Mesodermal cell (in vitro differentiated cells): Measurements from ENCODE around the gene IL22RA1.

ENCODE experiments used
- H3K27ac ChIP-seq: 2 replicates; pipeline ENCODE4 v1.7.0; 2013; ENCODE audit warnings: mild to moderate bottlenecking, low read depth, low read length, moderate library complexity; ENCODE audit not compliant: severe bottlenecking
- H3K36me3 ChIP-seq: 2 replicates; pipeline ENCODE4 v1.7.1; 2013; ENCODE audit warnings: mild to moderate bottlenecking, low read length, moderate library complexity; ENCODE audit not compliant: control insufficient read depth, insufficient read depth
- H3K4me1 ChIP-seq: one replicate; pipeline ENCODE4 v1.7.1; 2013; ENCODE audit warnings: mild to moderate bottlenecking, low read length; ENCODE audit not compliant: insufficient read depth, control insufficient read depth, poor library complexity, severe bottlenecking
- H3K4me3 ChIP-seq: 2 replicates; pipeline ENCODE4 v1.7.0; 2013; ENCODE audit warnings: low read length, control low read depth, mild to moderate bottlenecking; ENCODE audit not compliant: insufficient read depth, poor library complexity, severe bottlenecking; ENCODE audit errors: extremely low read depth
- H3K9me3 ChIP-seq: 2 replicates; pipeline ENCODE4 v1.7.1; 2013; ENCODE audit warnings: mild to moderate bottlenecking, low read length, moderate library complexity; ENCODE audit not compliant: control insufficient read depth
- WGBS, 2 experiments: methylation state at CpG; one replicate each; pipeline ENCODE4 v1.1.5; 2013; ENCODE audit warnings: missing lambda C conversion rate in 2 of 2; ENCODE audit not compliant: insufficient coverage in 2 of 2; 5-methylcytosine and 5-hydroxymethylcytosine counted together

IL22RA1 gene

GRCh38 chr1:24086466-24086865, 56.5 kb downstream of the IL22RA1 start:
- no peak overlapping the region for H3K4me3 ChIP-seq
- 93 to 95% methylated on average over 16 of the region's 16 CpGs for WGBS, 2 experiments
- no peaks in the 10 kb centered on the region for H3K36me3 ChIP-seq
- no peak overlapping the region for H3K27ac ChIP-seq
- H3K4me1 ChIP-seq = no peaks in the 10 kb centered on the region
- no peaks in the 10 kb centered on the region for H3K9me3 ChIP-seq

GRCh38 chr1:24085546-24085945, 57.4 kb downstream of the IL22RA1 start:
- H3K9me3 ChIP-seq = no peaks in the 10 kb centered on the region
- WGBS, 2 experiments = no CpG with 5 or more reads among the region's 3 CpGs
- no peaks in the 10 kb centered on the region for H3K4me1 ChIP-seq
- no peak overlapping the region for H3K27ac ChIP-seq
- H3K4me3 ChIP-seq = no peak overlapping the region
- no peaks in the 10 kb centered on the region for H3K36me3 ChIP-seq

GRCh38 chr1:24085007-24085406, 57.9 kb downstream of the IL22RA1 start:
- H3K36me3 ChIP-seq = no peaks in the 10 kb centered on the region
- no peak overlapping the region for H3K27ac ChIP-seq
- H3K4me1 ChIP-seq = no peaks in the 10 kb centered on the region

GRCh38 chr1:24084050-24084449, 58.9 kb downstream of the IL22RA1 start:
- Histone ChIP-seq H3K4me1 (no peaks in the 10 kb centered on the region), H3K36me3 (no peaks in the 10 kb centered on the region)
- WGBS, 2 experiments = 90 to 100% methylated on average over 2 of the region's 7 CpGs

More at GRCh38 chr1:24085007-24085406, 57.9 kb downstream of the IL22RA1 start:
- Histone ChIP-seq H3K4me3 (no peak overlapping the region), H3K9me3 (no peaks in the 10 kb centered on the region)

GRCh38 chr1:24082372-24082771, 60.6 kb downstream of the IL22RA1 start:
- H3K4me1 ChIP-seq = no peaks in the 10 kb centered on the region
- H3K9me3 ChIP-seq = no peaks in the 10 kb centered on the region
- WGBS, 2 experiments = 87 to 89% methylated on average over 4 to 8 of the region's 8 CpGs
- no peaks in the 10 kb centered on the region for H3K36me3 ChIP-seq
- H3K4me3 ChIP-seq = no peak overlapping the region
- no peak overlapping the region for H3K27ac ChIP-seq

More at GRCh38 chr1:24084050-24084449, 58.9 kb downstream of the IL22RA1 start:
- no peaks in the 10 kb centered on the region for H3K9me3 ChIP-seq
- H3K4me3 ChIP-seq = no peak overlapping the region
- H3K27ac ChIP-seq = no peak overlapping the region

- H3K9me3 ChIP-seq = no peaks in the 10 kb centered on the region
- no peaks in the 10 kb centered on the region for H3K4me1 ChIP-seq
- WGBS, 2 experiments = 85 to 91% methylated on average over 6 of the region's 6 CpGs
- H3K27ac ChIP-seq = no peak overlapping the region
- H3K36me3 ChIP-seq = no peaks in the 10 kb centered on the region
- no peak overlapping the region for H3K4me3 ChIP-seq
These were observed 61.8 kb downstream of the IL22RA1 start for GRCh38 chr1:24081190-24081589.

GRCh38 chr1:24080131-24080530, 62.8 kb downstream of the IL22RA1 start:
- 60 to 76% methylated on average over 3 to 7 of the region's 10 CpGs for WGBS, 2 experiments

GRCh38 chr1:24077278-24077978, 65.5 kb downstream of the IL22RA1 start:
- H3K4me3 ChIP-seq = no peak overlapping the region
- WGBS, 2 experiments = 80 to 89% methylated on average over 15 to 16 of the region's 16 CpGs
- H3K36me3 ChIP-seq = no peaks in the 10 kb centered on the region
- no peak overlapping the region for H3K27ac ChIP-seq
- no peaks in the 10 kb centered on the region for H3K4me1 ChIP-seq
- no peaks in the 10 kb centered on the region for H3K9me3 ChIP-seq

More at GRCh38 chr1:24080131-24080530, 62.8 kb downstream of the IL22RA1 start:
- Histone ChIP-seq H3K27ac (no peak overlapping the region), H3K4me3 (no peak overlapping the region), H3K4me1 (no peaks in the 10 kb centered on the region), H3K9me3 (no peaks in the 10 kb centered on the region), H3K36me3 (no peaks in the 10 kb centered on the region)

- 92 to 94% methylated on average over 8 of the region's 8 CpGs for WGBS, 2 experiments
These were observed 67.0 kb downstream of the IL22RA1 start for GRCh38 chr1:24075946-24076345.

GRCh38 chr1:24075590-24075854, 67.4 kb downstream of the IL22RA1 start:
- Histone ChIP-seq H3K9me3 (no peaks in the 10 kb centered on the region), H3K36me3 (no peaks in the 10 kb centered on the region), H3K27ac (no peak overlapping the region), H3K4me3 (no peak overlapping the region), H3K4me1 (no peaks in the 10 kb centered on the region)
- WGBS, 2 experiments = 90 to 95% methylated on average over 3 of the region's 4 CpGs

More at GRCh38 chr1:24075946-24076345, 67.0 kb downstream of the IL22RA1 start:
- H3K36me3 ChIP-seq = no peaks in the 10 kb centered on the region
- no peaks in the 10 kb centered on the region for H3K4me1 ChIP-seq
- no peak overlapping the region for H3K27ac ChIP-seq
- H3K4me3 ChIP-seq = no peak overlapping the region
- H3K9me3 ChIP-seq = no peaks in the 10 kb centered on the region

GRCh38 chr1:24074817-24075589, 67.9 kb downstream of the IL22RA1 start:
- Histone ChIP-seq H3K4me1 (no peaks in the 10 kb centered on the region), H3K9me3 (no peaks in the 10 kb centered on the region), H3K36me3 (no peaks in the 10 kb centered on the region), H3K27ac (no peak overlapping the region), H3K4me3 (no peak overlapping the region)
- WGBS, 2 experiments = 89 to 91% methylated on average over 9 to 12 of the region's 15 CpGs
